H1 (cell line): Measurements from ENCODE around the gene MDFIC. TPM values are rescaled to one million over a fixed set of nuclear protein-coding genes. Genes with fewer than 3 reads are reported as not detected.

Source experiments
- CTCF ChIA-PET: fragments of 300-600 bp; sonication (Branson Sonifier 250); formaldehyde crosslinking; loops from one replicate; lab custom pipeline; 2021; ENCODE audit not compliant: partially characterized antibody; lab: Charles Lee
- POLR2A ChIA-PET: fragments of 300-600 bp; sonication (Branson Sonifier 250); formaldehyde crosslinking; loops from one replicate; lab custom pipeline; 2021; ENCODE audit warnings: inconsistent platforms; ENCODE audit not compliant: partially characterized antibody; lab: Charles Lee
- DNase-seq, 2 experiments: peaks; one replicate each; pipeline versions ENCODE4 v3.0.0 to v3.0.0-alpha.2; 2010 to 2022; ENCODE audit warnings: low spot score in 2 of 2, low read depth in 1 of 2, mixed read lengths in 1 of 2
- FAIRE-seq: peaks from 2 replicates; lab custom pipeline; 2011; peaks lifted over from hg19 to GRCh38; lab: Jason Lieb, UNC
- H2AFZ ChIP-seq: 2 replicates; pipeline ENCODE4 v1.8.1; 2012; ENCODE audit warnings: low read length, inconsistent platforms
- H2AK5ac ChIP-seq: 2 replicates; pipeline ENCODE4 v1.6.1; 2013; ENCODE audit warnings: low read depth, low read length
- H2BK120ac ChIP-seq: replicated peaks from 2 replicates; pipeline ENCODE3; 2013; ENCODE audit warnings: low read depth, low read length, inconsistent platforms
- H2BK12ac ChIP-seq: 2 replicates; pipeline ENCODE4 v1.6.1; 2013; ENCODE audit warnings: low read depth, low read length
- H2BK15ac ChIP-seq: 2 replicates; pipeline ENCODE4 v1.6.1; 2013; ENCODE audit warnings: low read length
- H2BK20ac ChIP-seq: 2 replicates; pipeline ENCODE4 v1.6.1; 2013; ENCODE audit warnings: low read length
- H2BK5ac ChIP-seq: 2 replicates; pipeline ENCODE4 v1.6.1; 2013; ENCODE audit warnings: low read depth, low read length
- H3K14ac ChIP-seq: 2 replicates; pipeline ENCODE4 v1.6.1; 2013; ENCODE audit warnings: inconsistent platforms; ENCODE audit not compliant: insufficient read length
- H3K18ac ChIP-seq: 2 replicates; pipeline ENCODE4 v1.6.1; 2013; ENCODE audit warnings: low read length; ENCODE audit errors: extremely low read depth
- H3K23ac ChIP-seq: 2 replicates; pipeline ENCODE4 v1.6.1; 2013; ENCODE audit warnings: inconsistent platforms; ENCODE audit not compliant: insufficient read length
- H3K23me2 ChIP-seq: 2 replicates; pipeline ENCODE4 v1.6.1; 2013; ENCODE audit warnings: low read depth, low read length
- H3K27ac ChIP-seq: 2 replicates; pipeline ENCODE4 v1.6.1; 2011; ENCODE audit warnings: low read depth, low read length, inconsistent platforms
- H3K27me3 ChIP-seq, 4 experiments: replicated peaks in 1 of 4; 1 replicate in 1 of 4; 2 replicates in 3 of 4; pipeline versions ENCODE4 v1.6.1 to v1.8.1; 2011 to 2013; ENCODE audit warnings: low read length in 3 of 4, mild to moderate bottlenecking in 3 of 4, inconsistent platforms in 2 of 4, mixed read lengths in 2 of 4, moderate library complexity in 1 of 4; ENCODE audit not compliant: control insufficient read depth in 3 of 4, insufficient read depth in 3 of 4; ENCODE audit errors: extremely low read depth in 1 of 4
- H3K36me3 ChIP-seq, 4 experiments: 2 replicates each; pipeline versions ENCODE4 v1.6.1 to v1.8.1; 2011 to 2013; ENCODE audit warnings: mild to moderate bottlenecking in 4 of 4, low read length in 3 of 4, moderate library complexity in 2 of 4, control low read depth in 1 of 4, inconsistent platforms in 1 of 4; ENCODE audit not compliant: insufficient read depth in 4 of 4, control insufficient read depth in 2 of 4
- H3K4ac ChIP-seq: replicated peaks from 2 replicates; pipeline ENCODE3; 2013; ENCODE audit warnings: low read length, low read depth, mixed read lengths, inconsistent platforms; ENCODE audit not compliant: insufficient read length
- H3K4me1 ChIP-seq, 4 experiments: replicated peaks in 1 of 4; 1 replicate in 1 of 4; 2 replicates in 3 of 4; pipeline versions ENCODE4 v1.6.1 to v1.8.1; 2011 to 2013; ENCODE audit warnings: low read length in 3 of 4, inconsistent platforms in 2 of 4, mixed read lengths in 1 of 4; ENCODE audit not compliant: insufficient read depth in 4 of 4, control insufficient read depth in 3 of 4
- H3K4me2 ChIP-seq, 2 experiments: 2 replicates each; pipeline versions ENCODE4 v1.6.1 to v1.8.1; 2011 to 2013; ENCODE audit warnings: low read depth in 2 of 2, low read length in 2 of 2, control low read depth in 1 of 2, inconsistent platforms in 1 of 2, mild to moderate bottlenecking in 1 of 2; ENCODE audit not compliant: insufficient read depth in 1 of 2
- H3K4me3 ChIP-seq, 4 experiments: fragments of 200-600, 300-600 bp in 1 of 4; sonication (generic), shearing (Covaris generic), sonication (Bioruptor Twin) in 1 of 4; 2 replicates each; pipeline versions ENCODE4 v1.5.1 to v1.8.1; 2011 to 2016; ENCODE audit warnings: low read length in 4 of 4, low read depth in 3 of 4, control low read depth in 2 of 4, inconsistent platforms in 2 of 4, mild to moderate bottlenecking in 2 of 4, mixed read lengths in 1 of 4, moderate library complexity in 1 of 4; ENCODE audit not compliant: insufficient read depth in 2 of 4; ENCODE audit errors: extremely low read depth in 1 of 4
- H3K56ac ChIP-seq: replicated peaks from 2 replicates; pipeline ENCODE3; 2013; ENCODE audit warnings: low read depth, mild to moderate bottlenecking, mixed read lengths, low read length, inconsistent platforms; ENCODE audit not compliant: insufficient read length
- H3K79me1 ChIP-seq: 2 replicates; pipeline ENCODE4 v1.6.1; 2013; ENCODE audit warnings: low read depth, low read length, control low read depth
- H3K79me2 ChIP-seq, 2 experiments: 2 replicates each; pipeline versions ENCODE4 v1.6.1 to v1.8.1; 2012 to 2013; ENCODE audit warnings: low read length in 2 of 2, mild to moderate bottlenecking in 2 of 2, inconsistent platforms in 1 of 2; ENCODE audit not compliant: insufficient read depth in 2 of 2, control insufficient read depth in 1 of 2
- H3K9ac ChIP-seq, 4 experiments: replicated peaks in 1 of 4; 1 replicate in 1 of 4; 2 replicates in 3 of 4; pipeline versions ENCODE4 v1.6.1 to v1.8.1; 2011 to 2013; ENCODE audit warnings: low read depth in 3 of 4, low read length in 3 of 4, control low read depth in 2 of 4, mild to moderate bottlenecking in 2 of 4, moderate library complexity in 2 of 4, inconsistent platforms in 1 of 4; ENCODE audit errors: extremely low read depth in 1 of 4
- H3K9me3 ChIP-seq, 2 experiments: 2 replicates each; pipeline versions ENCODE4 v1.6.1 to v1.8.1; 2012 to 2013; ENCODE audit warnings: mild to moderate bottlenecking in 2 of 2, moderate library complexity in 2 of 2, control low read depth in 1 of 2, inconsistent platforms in 1 of 2, low read depth in 1 of 2, low read length in 1 of 2, mixed read lengths in 1 of 2; ENCODE audit not compliant: insufficient read depth in 2 of 2
- H4K20me1 ChIP-seq, 2 experiments: replicated peaks in 1 of 2; 2 replicates each; pipeline versions ENCODE3 to v1.8.1; 2011 to 2013; ENCODE audit warnings: inconsistent platforms in 2 of 2, low read length in 2 of 2, mild to moderate bottlenecking in 1 of 2; ENCODE audit not compliant: insufficient read depth in 2 of 2, control insufficient read depth in 1 of 2
- H4K5ac ChIP-seq: 2 replicates; pipeline ENCODE4 v1.6.1; 2013; ENCODE audit warnings: low read length, low read depth, mixed read lengths, inconsistent platforms; ENCODE audit not compliant: insufficient read length
- H4K8ac ChIP-seq: 2 replicates; pipeline ENCODE4 v1.8.0; 2013; ENCODE audit warnings: mild to moderate bottlenecking, moderate library complexity, low read length, inconsistent platforms; ENCODE audit not compliant: insufficient read depth; ENCODE audit errors: extremely low read depth
- H4K91ac ChIP-seq: replicated peaks from 2 replicates; pipeline ENCODE3; 2013; ENCODE audit warnings: low read length, mixed read lengths, inconsistent platforms; ENCODE audit not compliant: insufficient read length
- GTF2F1 ChIP-seq: IDR thresholded peaks from 2 replicates; pipeline ENCODE4 v1.6.1; 2012; ENCODE audit warnings: low read depth, low read length, improper control_type of control experiment, borderline replicate concordance
- TEAD4 ChIP-seq: IDR thresholded peaks from 2 replicates; pipeline ENCODE4 v1.6.1; 2012; ENCODE audit warnings: low read depth, low read length, inconsistent platforms, mixed read lengths
- WGBS, 2 experiments: shearing (Covaris generic) in 1 of 2; methylation state at CpG; one replicate each; pipeline versions ENCODE4 v1.1.6 to v1.1.7; 2013 to 2015; ENCODE audit warnings: low lambda C conversion rate in 2 of 2, mixed read lengths in 2 of 2, inconsistent platforms in 1 of 2, low coverage in 1 of 2, missing lambda C conversion rate in 1 of 2; ENCODE audit not compliant: insufficient replicate concordance in 2 of 2, insufficient coverage in 1 of 2, insufficient read length in 1 of 2; ENCODE audit errors: extremely low coverage in 1 of 2, missing lambda C conversion rate in 1 of 2; 5-methylcytosine and 5-hydroxymethylcytosine counted together
- polyA plus RNA-seq, 7 experiments: library from polyadenylated mRNA; depleted of rRNA in 3 of 7; stranded (reverse) in 5 of 7; unstranded in 2 of 7; fragments of >200 nt in 5 of 7; fragments of 200-250 nt in 2 of 7; gene quantifications; 1 replicate in 5 of 7; 2 replicates in 1 of 7; 4 replicates in 1 of 7; pipeline versions ENCODE4 v1.2.1 to v1.2.3, GENCODE V29; 2011 to 2013; ENCODE audit warnings: missing spikeins in 2 of 7, mixed read lengths in 2 of 7
- total RNA-seq: library from RNA; stranded (reverse); fragmentation: NEBNext Ultra II Directional; extraction: Animal tissue kit (Norgen Biotek cat#: 25700); gene quantifications from 2 replicates; pipeline ENCODE4 v1.2.1, GENCODE V29; 2021

The MDFIC gene
- total and polyA plus RNA-seq, 2 of the 8 experiments (the other 6 are each of a cell fraction or from before 2014, with no cell fraction given): 2.3 to 11.4 TPM

DNA sequence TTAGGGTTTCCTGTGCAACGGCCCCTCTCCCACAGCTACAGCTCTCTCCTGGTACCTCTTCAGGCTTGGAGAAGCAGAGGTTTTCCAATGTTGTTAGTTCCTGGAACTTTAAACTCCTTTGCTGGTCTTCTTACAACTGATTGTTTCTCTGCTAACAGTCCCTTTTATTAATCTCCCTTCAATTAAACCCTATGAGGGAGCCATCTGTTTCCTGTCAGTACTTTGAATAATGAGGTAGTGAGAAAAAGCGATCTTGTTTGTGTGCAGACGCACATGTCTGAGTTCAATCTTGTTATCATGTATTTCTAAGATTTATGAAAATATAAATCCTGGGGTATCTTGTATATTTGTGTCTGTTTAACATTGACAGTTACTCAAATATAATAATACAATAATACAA lies 102.4 kb downstream of the MDFIC start:
- Histone ChIP-seq H3K56ac (no peak overlapping the region), H4K5ac (no peak overlapping the region), H3K9me3 (no peaks in the 10 kb centered on the region), H3K27ac (no peak overlapping the region), H2BK20ac (no peak overlapping the region), H3K23me2 (no peaks in the 10 kb centered on the region), H3K27me3 (no peaks in the 10 kb centered on the region), H2AK5ac (no peak overlapping the region), H2BK5ac (no peak overlapping the region), H3K4ac (no peak overlapping the region), H3K14ac (no peak overlapping the region), H3K4me2 (no peak overlapping the region), H4K8ac (no peak overlapping the region), H2BK15ac (no peak overlapping the region), H3K9ac (no peak overlapping the region), H3K79me1 (no peaks in the 10 kb centered on the region), H3K18ac (no peak overlapping the region), H3K36me3 (no peaks in the 10 kb centered on the region), H2AFZ (no peak overlapping the region), H3K4me3 (no peak overlapping the region), H3K23ac (no peak overlapping the region), H4K91ac (no peak overlapping the region), H3K79me2 (no peaks in the 10 kb centered on the region), H2BK12ac (no peak overlapping the region), H3K4me1 (no peaks in the 10 kb centered on the region; a peak in 1 of 7 replicates), H4K20me1 (no peaks in the 10 kb centered on the region), H2BK120ac (no peak overlapping the region)
- DNase-seq: no peak
- 88% methylated on average over 3 of the region's 3 CpGs; no CpG with 5 or more reads in 1 of the 2 experiments for WGBS, 2 experiments
- CTCF ChIA-PET: interaction anchor here (1.0 kb wide), 1 partner anchor 9 kb away, joined by 3 read pairs; no protein-coding TSS in a partner anchor
- TF ChIP-seq GTF2F1 (no peak), TEAD4 (no peak)
- POLR2A ChIA-PET: no interaction called here
- FAIRE-seq: no peak
